HG02884 (cell line): ENCODE measurements around the gene KCNC2.

Experiments used
- ATAC-seq: cut with Tn5 transposase; IDR thresholded peaks from one replicate; pipeline ENCODE4 v1.9.1; 2021; ENCODE audit warnings: mild to moderate bottlenecking, moderate library complexity; ENCODE audit not compliant: unreplicated experiment

The KCNC2 gene

GRCh38 chr12:75065482-75065881 lies 144.2 kb downstream of the KCNC2 start:
- ATAC-seq = no peak

- no peak for ATAC-seq
These were observed 146.9 kb downstream of the KCNC2 start for GRCh38 chr12:75062691-75063090.

GRCh38 chr12:75058228-75058627 lies 151.4 kb downstream of the KCNC2 start:
- ATAC-seq = no peak

- no peak for ATAC-seq
These were observed 160.9 kb downstream of the KCNC2 start for GRCh38 chr12:75048767-75049166.

- ATAC-seq = no peak
These were observed 161.6 kb downstream of the KCNC2 start for GRCh38 chr12:75047885-75048525.

GRCh38 chr12:75042125-75042524 lies 167.5 kb downstream of the KCNC2 start:
- no peak for ATAC-seq

GRCh38 chr12:75041472-75041871 lies 168.2 kb downstream of the KCNC2 start:
- no peak for ATAC-seq

GRCh38 chr12:75020068-75020557 lies 189.5 kb downstream of the KCNC2 start:
- ATAC-seq = no peak

- no peak for ATAC-seq
These were observed 198.5 kb downstream of the KCNC2 start for GRCh38 chr12:75011120-75011519.

- ATAC-seq = no peak
These were observed 202.5 kb downstream of the KCNC2 start for GRCh38 chr12:75007133-75007532.

GRCh38 chr12:75000120-75000519 lies 209.5 kb downstream of the KCNC2 start:
- ATAC-seq = no peak

- ATAC-seq = no peak
These were observed 210.2 kb downstream of the KCNC2 start for GRCh38 chr12:74999474-74999873.
